H9 (cell line): ENCODE measurements around the gene CCSER1. TPM values are rescaled to one million over a fixed set of nuclear protein-coding genes. Genes with fewer than 3 reads are reported as not detected.

Experiments used
- DNase-seq: peaks from one replicate; pipeline ENCODE4 v3.0.0-alpha.2; 2017
- H2AFZ ChIP-seq: one replicate; pipeline ENCODE4 v1.6.1; 2013; ENCODE audit warnings: mild to moderate bottlenecking, low read length, control low read depth, moderate library complexity
- H2AK5ac ChIP-seq: 2 replicates; pipeline ENCODE4 v1.6.1; 2013; ENCODE audit warnings: low read length, control low read depth, mixed read lengths; ENCODE audit not compliant: insufficient read length
- H2BK120ac ChIP-seq: one replicate; pipeline ENCODE4 v1.6.1; 2013; ENCODE audit warnings: low read depth, mild to moderate bottlenecking, low read length, control low read depth, inconsistent platforms; ENCODE audit not compliant: poor library complexity, severe bottlenecking
- H2BK12ac ChIP-seq: 2 replicates; pipeline ENCODE4 v1.6.1; 2013; ENCODE audit warnings: low read length, control low read depth, mixed read lengths, low read depth; ENCODE audit not compliant: insufficient read length
- H2BK15ac ChIP-seq: 2 replicates; pipeline ENCODE4 v1.6.1; 2013; ENCODE audit warnings: low read depth, low read length, control low read depth
- H2BK20ac ChIP-seq: one replicate; pipeline ENCODE4 v1.6.1; 2013; ENCODE audit warnings: low read depth, mild to moderate bottlenecking, low read length, control low read depth, inconsistent platforms; ENCODE audit not compliant: poor library complexity, severe bottlenecking
- H2BK5ac ChIP-seq: 2 replicates; pipeline ENCODE4 v1.6.1; 2013; ENCODE audit warnings: low read length, control low read depth, mixed read lengths; ENCODE audit not compliant: insufficient read length
- H3K14ac ChIP-seq: 2 replicates; pipeline ENCODE4 v1.6.1; 2013; ENCODE audit warnings: low read length, control low read depth; ENCODE audit not compliant: insufficient read depth
- H3K18ac ChIP-seq: 2 replicates; pipeline ENCODE4 v1.6.1; 2013; ENCODE audit warnings: low read depth, mild to moderate bottlenecking, mixed read lengths, low read length, control low read depth; ENCODE audit not compliant: insufficient read length
- H3K23ac ChIP-seq: 2 replicates; pipeline ENCODE4 v1.6.1; 2013; ENCODE audit warnings: low read length, control low read depth, mixed read lengths, low read depth; ENCODE audit not compliant: insufficient read length
- H3K23me2 ChIP-seq: 2 replicates; pipeline ENCODE4 v1.6.1; 2013; ENCODE audit warnings: low read depth, mild to moderate bottlenecking, mixed read lengths, low read length, control low read depth; ENCODE audit not compliant: insufficient read length, poor library complexity, severe bottlenecking
- H3K27ac ChIP-seq: 2 replicates; pipeline ENCODE4 v1.5.1; 2013; ENCODE audit warnings: low read length, control low read depth, mixed read lengths, low read depth; ENCODE audit not compliant: insufficient read length
- H3K27me3 ChIP-seq: 2 replicates; pipeline ENCODE4 v1.6.1; 2013; ENCODE audit warnings: low read length, control low read depth, inconsistent platforms; ENCODE audit not compliant: insufficient read depth
- H3K4ac ChIP-seq: 2 replicates; pipeline ENCODE4 v1.6.1; 2013; ENCODE audit warnings: low read depth, mild to moderate bottlenecking, control low read depth, inconsistent platforms, low read length, moderate library complexity
- H3K4me1 ChIP-seq: 2 replicates; pipeline ENCODE4 v1.6.1; 2013; ENCODE audit warnings: low read length, control low read depth, inconsistent platforms; ENCODE audit not compliant: insufficient read depth
- H3K4me2 ChIP-seq: 2 replicates; pipeline ENCODE4 v1.6.1; 2013; ENCODE audit warnings: low read length, control low read depth, mixed read lengths; ENCODE audit not compliant: insufficient read length, insufficient read depth
- H3K56ac ChIP-seq: 2 replicates; pipeline ENCODE4 v1.6.1; 2013; ENCODE audit warnings: low read depth, mild to moderate bottlenecking, mixed read lengths, low read length, control low read depth; ENCODE audit not compliant: insufficient read length
- H3K79me1 ChIP-seq: 2 replicates; pipeline ENCODE4 v1.6.1; 2013; ENCODE audit warnings: low read depth, mild to moderate bottlenecking, moderate library complexity, low read length, control low read depth, inconsistent platforms; ENCODE audit not compliant: insufficient read depth, poor library complexity, severe bottlenecking
- H3K79me2 ChIP-seq: 2 replicates; pipeline ENCODE4 v1.6.1; 2013; ENCODE audit warnings: low read length, control low read depth, inconsistent platforms; ENCODE audit not compliant: insufficient read depth
- H3K9ac ChIP-seq: 2 replicates; pipeline ENCODE4 v1.6.1; 2013; ENCODE audit warnings: low read length, control low read depth, mixed read lengths; ENCODE audit not compliant: insufficient read length; ENCODE audit errors: extremely low read depth
- H3K9me3 ChIP-seq: one replicate; pipeline ENCODE4 v1.6.1; 2013; ENCODE audit warnings: low read depth, low read length, inconsistent platforms; ENCODE audit not compliant: control insufficient read depth
- H3T11ph ChIP-seq: one replicate; pipeline ENCODE4 v1.6.1; 2013; ENCODE audit warnings: mild to moderate bottlenecking, low read length, control low read depth, inconsistent platforms
- H4K20me1 ChIP-seq: one replicate; pipeline ENCODE4 v1.6.1; 2013; ENCODE audit not compliant: control insufficient read depth, insufficient read length, insufficient read depth
- H4K5ac ChIP-seq: 2 replicates; pipeline ENCODE4 v1.6.1; 2013; ENCODE audit warnings: low read depth, mild to moderate bottlenecking, mixed read lengths, low read length, control low read depth; ENCODE audit not compliant: insufficient read length
- H4K8ac ChIP-seq: replicated peaks from 2 replicates; pipeline ENCODE4 v1.6.1; 2013; ENCODE audit warnings: low read length, control low read depth, mixed read lengths, low read depth; ENCODE audit not compliant: insufficient read length
- H4K91ac ChIP-seq: 2 replicates; pipeline ENCODE4 v1.6.1; 2013; ENCODE audit warnings: low read depth, mild to moderate bottlenecking, moderate library complexity, mixed read lengths, low read length, control low read depth; ENCODE audit not compliant: insufficient read length
- H3K27ac Mint-ChIP-seq, 3 experiments: 2 replicates in 2 of 3; 3 replicates in 1 of 3; pipeline ENCODE4 v1.8.0; 2020 to 2021; ENCODE audit warnings: mixed read lengths in 3 of 3, mild to moderate bottlenecking in 1 of 3, moderate library complexity in 1 of 3
- H3K27me3 Mint-ChIP-seq: 2 replicates; pipeline ENCODE4 v1.8.0; 2021; ENCODE audit warnings: low read depth, mild to moderate bottlenecking, moderate library complexity, mixed read lengths
- H3K36me3 Mint-ChIP-seq, 3 experiments: 2 replicates in 2 of 3; 3 replicates in 1 of 3; pipeline ENCODE4 v1.8.0; 2020 to 2021; ENCODE audit warnings: low read depth in 3 of 3, mixed read lengths in 3 of 3; ENCODE audit not compliant: insufficient read depth in 1 of 3
- H3K4me1 Mint-ChIP-seq, 2 experiments: 2 replicates each; pipeline ENCODE4 v1.8.0; 2020; ENCODE audit warnings: mixed read lengths in 2 of 2
- H3K4me3 Mint-ChIP-seq, 2 experiments: 2 replicates in 1 of 2; 3 replicates in 1 of 2; pipeline ENCODE4 v1.8.0; 2020 to 2021; ENCODE audit warnings: mild to moderate bottlenecking in 2 of 2, mixed read lengths in 2 of 2, moderate library complexity in 1 of 2
- H3K9me3 Mint-ChIP-seq, 2 experiments: 2 replicates in 1 of 2; 3 replicates in 1 of 2; pipeline ENCODE4 v1.8.0; 2020; ENCODE audit warnings: mild to moderate bottlenecking in 2 of 2, mixed read lengths in 2 of 2, moderate library complexity in 1 of 2
- WGBS: extraction: QIAGEN DNeasy Blood & Tissue Kit; methylation state at CpG from one replicate; pipeline ENCODE4 v1.1.7; 2013; ENCODE audit warnings: missing lambda C conversion rate, low lambda C conversion rate, mixed read lengths; ENCODE audit not compliant: insufficient read length; ENCODE audit errors: extremely low coverage; 5-methylcytosine and 5-hydroxymethylcytosine counted together
- total RNA-seq: library from RNA; stranded (reverse); gene quantifications from 2 replicates; pipeline ENCODE4 v1.2.1, GENCODE V29; 2021
- TF ChIP-seq, protein P1 (sequence below): fragments of 200-600 bp; sonication (generic); conservative IDR thresholded peaks from 3 replicates; pipeline ENCODE4 v1.8.0; 2021; ENCODE audit warnings: antibody characterized with exemption, mild to moderate bottlenecking

Gene CCSER1
- total RNA-seq, 1 experiment from 2014 or later, result 0.37 TPM

- Histone ChIP-seq H2AK5ac (no peak overlapping the region), H3K9me3 (no peaks in the 10 kb centered on the region), H3K4ac (no peak overlapping the region), H3K23ac (no peak overlapping the region), H3K4me1 (no peaks in the 10 kb centered on the region; the same call in 1 of the 2 replicates), H2BK5ac (no peak overlapping the region), H4K20me1 (no peaks in the 10 kb centered on the region), H4K5ac (no peak overlapping the region), H3K27me3 (no peaks in the 10 kb centered on the region), H2BK15ac (no peak overlapping the region), H3K14ac (no peak overlapping the region), H2BK120ac (no peak overlapping the region), H2AFZ (no peak overlapping the region), H3K27ac (no peak overlapping the region), H3K4me2 (no peak overlapping the region), H2BK12ac (no peak overlapping the region), H3T11ph (no peak overlapping the region), H3K18ac (no peak overlapping the region), H3K23me2 (no peaks in the 10 kb centered on the region), H4K91ac (no peak overlapping the region), H4K8ac (no peak overlapping the region), H3K79me1 (no peaks in the 10 kb centered on the region), H3K79me2 (no peaks in the 10 kb centered on the region), H3K9ac (no peak overlapping the region), H3K56ac (no peak overlapping the region), H2BK20ac (no peak overlapping the region)
- no peaks in the 10 kb centered on the region; a peak in 2 of 5 replicates for H3K9me3 Mint-ChIP-seq
- DNase-seq, result no peak
- TF ChIP-seq, protein P1, sequence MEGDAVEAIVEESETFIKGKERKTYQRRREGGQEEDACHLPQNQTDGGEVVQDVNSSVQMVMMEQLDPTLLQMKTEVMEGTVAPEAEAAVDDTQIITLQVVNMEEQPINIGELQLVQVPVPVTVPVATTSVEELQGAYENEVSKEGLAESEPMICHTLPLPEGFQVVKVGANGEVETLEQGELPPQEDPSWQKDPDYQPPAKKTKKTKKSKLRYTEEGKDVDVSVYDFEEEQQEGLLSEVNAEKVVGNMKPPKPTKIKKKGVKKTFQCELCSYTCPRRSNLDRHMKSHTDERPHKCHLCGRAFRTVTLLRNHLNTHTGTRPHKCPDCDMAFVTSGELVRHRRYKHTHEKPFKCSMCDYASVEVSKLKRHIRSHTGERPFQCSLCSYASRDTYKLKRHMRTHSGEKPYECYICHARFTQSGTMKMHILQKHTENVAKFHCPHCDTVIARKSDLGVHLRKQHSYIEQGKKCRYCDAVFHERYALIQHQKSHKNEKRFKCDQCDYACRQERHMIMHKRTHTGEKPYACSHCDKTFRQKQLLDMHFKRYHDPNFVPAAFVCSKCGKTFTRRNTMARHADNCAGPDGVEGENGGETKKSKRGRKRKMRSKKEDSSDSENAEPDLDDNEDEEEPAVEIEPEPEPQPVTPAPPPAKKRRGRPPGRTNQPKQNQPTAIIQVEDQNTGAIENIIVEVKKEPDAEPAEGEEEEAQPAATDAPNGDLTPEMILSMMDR, result no peak
- H3K27me3 Mint-ChIP-seq, result no peaks in the 10 kb centered on the region
- peaks cover 12 to 13% of the 10 kb centered on the region in 2 experiments for H3K4me1 Mint-ChIP-seq
- no peak overlapping the region for H3K4me3 Mint-ChIP-seq
- no peak overlapping the region for H3K27ac Mint-ChIP-seq
- peaks cover 0 to 2% (median under 1%) of the 10 kb centered on the region in 3 experiments; a peak in 2 of 7 replicates for H3K36me3 Mint-ChIP-seq
- 100% methylated on average over 1 of the region's 2 CpGs for WGBS
Measured at GRCh38 chr4:91065117-91065516, 937.9 kb downstream of the CCSER1 start.
